ENCODE results near the gene TFF1.

TFF1 gene

DNA sequence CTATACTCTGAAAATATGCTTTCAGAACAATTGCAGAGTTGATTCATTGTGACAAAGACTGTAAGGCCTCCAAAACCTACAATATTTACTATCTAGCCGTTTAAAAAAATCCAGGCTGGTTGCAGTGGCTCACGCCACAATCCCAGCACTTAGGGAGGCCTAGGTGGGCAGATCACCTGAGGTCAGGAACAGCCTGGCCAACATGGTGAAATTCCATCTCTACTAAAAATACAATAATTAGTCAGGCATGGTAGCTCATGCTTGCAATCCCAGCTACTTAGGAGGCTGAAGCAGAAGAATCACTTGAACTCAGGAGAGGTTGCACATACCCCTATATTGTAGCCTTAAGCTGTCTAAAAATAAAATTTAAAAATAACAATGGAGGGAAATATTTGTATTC lies 10.3 kb downstream of the TFF1 start:
- Histone ChIP-seq H3K27me3 (ENCODE audit: control insufficient read depth, insufficient read depth, low read length) (no peaks in the 10 kb centered on the region), H2AFZ (no peak overlapping the region), H3K9ac (no peak overlapping the region), H3K9me3 (ENCODE audit: control insufficient read depth, low read length) (no peaks in the 10 kb centered on the region), H3K4me3 (ENCODE audit: low read depth, low read length) (no peak overlapping the region), H3K4me2 (ENCODE audit: low read length) (no peak overlapping the region), H3K4me1 (no peaks in the 10 kb centered on the region), H3K36me3 (ENCODE audit: control insufficient read depth, insufficient read depth, low read length) (no peaks in the 10 kb centered on the region), H3K27ac (no peak overlapping the region), H3K79me2 (no peaks in the 10 kb centered on the region)
- TF ChIP-seq, protein P1, sequence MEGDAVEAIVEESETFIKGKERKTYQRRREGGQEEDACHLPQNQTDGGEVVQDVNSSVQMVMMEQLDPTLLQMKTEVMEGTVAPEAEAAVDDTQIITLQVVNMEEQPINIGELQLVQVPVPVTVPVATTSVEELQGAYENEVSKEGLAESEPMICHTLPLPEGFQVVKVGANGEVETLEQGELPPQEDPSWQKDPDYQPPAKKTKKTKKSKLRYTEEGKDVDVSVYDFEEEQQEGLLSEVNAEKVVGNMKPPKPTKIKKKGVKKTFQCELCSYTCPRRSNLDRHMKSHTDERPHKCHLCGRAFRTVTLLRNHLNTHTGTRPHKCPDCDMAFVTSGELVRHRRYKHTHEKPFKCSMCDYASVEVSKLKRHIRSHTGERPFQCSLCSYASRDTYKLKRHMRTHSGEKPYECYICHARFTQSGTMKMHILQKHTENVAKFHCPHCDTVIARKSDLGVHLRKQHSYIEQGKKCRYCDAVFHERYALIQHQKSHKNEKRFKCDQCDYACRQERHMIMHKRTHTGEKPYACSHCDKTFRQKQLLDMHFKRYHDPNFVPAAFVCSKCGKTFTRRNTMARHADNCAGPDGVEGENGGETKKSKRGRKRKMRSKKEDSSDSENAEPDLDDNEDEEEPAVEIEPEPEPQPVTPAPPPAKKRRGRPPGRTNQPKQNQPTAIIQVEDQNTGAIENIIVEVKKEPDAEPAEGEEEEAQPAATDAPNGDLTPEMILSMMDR (IDR thresholded peaks at IDR 0.05), result no peak

DNA sequence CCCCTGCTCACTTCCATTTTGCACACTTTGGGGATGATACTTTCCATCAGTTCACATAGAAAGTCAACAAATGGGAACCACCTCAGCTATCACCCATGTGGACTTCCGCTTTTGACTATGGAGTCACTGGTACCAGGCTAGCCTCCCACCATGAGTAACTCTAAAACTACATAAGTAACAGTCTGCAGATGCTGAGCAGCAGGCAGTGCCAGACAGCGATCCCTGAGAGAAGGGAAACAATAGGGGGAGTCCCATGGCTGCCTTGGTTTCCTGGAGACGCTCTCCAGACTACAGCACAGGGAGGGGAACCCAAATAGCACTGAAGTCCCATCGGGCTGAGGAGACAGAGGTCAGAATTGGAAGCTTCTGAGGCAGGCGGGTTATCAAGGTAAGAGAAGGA lies 12.7 kb downstream of the TFF1 start:
- TF ChIP-seq, protein P1 (IDR thresholded peaks at IDR 0.05), result no peak
- no peak overlapping the region for H2AFZ ChIP-seq
- no peaks in the 10 kb centered on the region for H3K79me2 ChIP-seq
- H3K4me3 ChIP-seq (ENCODE audit: low read depth, low read length), result no peak overlapping the region
- H3K27me3 ChIP-seq (ENCODE audit: control insufficient read depth, insufficient read depth, low read length), result no peaks in the 10 kb centered on the region
- no peak overlapping the region for H3K9ac ChIP-seq
- H3K9me3 ChIP-seq (ENCODE audit: control insufficient read depth, low read length), result no peaks in the 10 kb centered on the region
- H3K4me2 ChIP-seq (ENCODE audit: low read length), result no peak overlapping the region
- no peaks in the 10 kb centered on the region for H3K4me1 ChIP-seq
- no peak overlapping the region for H3K27ac ChIP-seq
- no peaks in the 10 kb centered on the region for H3K36me3 ChIP-seq (ENCODE audit: control insufficient read depth, insufficient read depth, low read length)

DNA sequence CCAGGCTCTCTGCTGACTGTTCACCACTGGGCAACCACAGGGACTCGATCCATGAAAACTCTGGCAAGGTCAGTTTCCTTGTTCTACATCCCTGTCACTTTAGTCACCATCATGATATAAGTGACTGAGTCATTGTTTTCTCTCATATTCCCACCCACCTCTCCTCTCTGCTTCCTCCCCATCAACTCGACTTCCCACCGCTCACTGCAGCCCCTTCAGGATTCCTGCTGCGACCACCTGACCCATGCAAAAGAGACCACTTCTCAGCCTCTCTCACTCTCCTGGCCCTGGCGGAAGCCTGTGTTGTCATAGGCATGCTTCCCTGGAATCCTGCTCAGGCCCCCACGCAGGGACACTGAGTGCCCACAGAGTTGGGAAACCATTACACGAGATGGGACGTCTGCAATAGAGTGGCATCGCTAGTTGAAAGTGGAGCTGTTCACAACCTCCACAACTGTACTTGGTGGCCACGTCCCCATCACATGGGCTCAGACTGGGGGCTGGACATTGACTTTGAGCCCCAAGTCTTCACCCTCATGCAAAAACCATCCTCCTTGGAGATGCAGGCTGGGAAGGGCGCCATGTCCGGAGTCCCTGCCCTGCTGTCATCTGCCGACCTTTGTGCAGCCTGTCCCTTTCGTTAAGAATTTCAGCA lies 13.8 kb downstream of the TFF1 start:
- Histone ChIP-seq H3K36me3 (ENCODE audit: control insufficient read depth, insufficient read depth, low read length) (no peaks in the 10 kb centered on the region), H3K4me1 (no peaks in the 10 kb centered on the region), H3K9ac (no peak overlapping the region), H3K27ac (no peak overlapping the region), H3K9me3 (ENCODE audit: control insufficient read depth, low read length) (no peaks in the 10 kb centered on the region), H3K4me3 (ENCODE audit: low read depth, low read length) (no peak overlapping the region), H3K79me2 (no peaks in the 10 kb centered on the region), H3K4me2 (ENCODE audit: low read length) (no peak overlapping the region), H2AFZ (no peak overlapping the region), H3K27me3 (ENCODE audit: control insufficient read depth, insufficient read depth, low read length) (no peaks in the 10 kb centered on the region)
- TF ChIP-seq, protein P1 (IDR thresholded peaks at IDR 0.05), result no peak

DNA sequence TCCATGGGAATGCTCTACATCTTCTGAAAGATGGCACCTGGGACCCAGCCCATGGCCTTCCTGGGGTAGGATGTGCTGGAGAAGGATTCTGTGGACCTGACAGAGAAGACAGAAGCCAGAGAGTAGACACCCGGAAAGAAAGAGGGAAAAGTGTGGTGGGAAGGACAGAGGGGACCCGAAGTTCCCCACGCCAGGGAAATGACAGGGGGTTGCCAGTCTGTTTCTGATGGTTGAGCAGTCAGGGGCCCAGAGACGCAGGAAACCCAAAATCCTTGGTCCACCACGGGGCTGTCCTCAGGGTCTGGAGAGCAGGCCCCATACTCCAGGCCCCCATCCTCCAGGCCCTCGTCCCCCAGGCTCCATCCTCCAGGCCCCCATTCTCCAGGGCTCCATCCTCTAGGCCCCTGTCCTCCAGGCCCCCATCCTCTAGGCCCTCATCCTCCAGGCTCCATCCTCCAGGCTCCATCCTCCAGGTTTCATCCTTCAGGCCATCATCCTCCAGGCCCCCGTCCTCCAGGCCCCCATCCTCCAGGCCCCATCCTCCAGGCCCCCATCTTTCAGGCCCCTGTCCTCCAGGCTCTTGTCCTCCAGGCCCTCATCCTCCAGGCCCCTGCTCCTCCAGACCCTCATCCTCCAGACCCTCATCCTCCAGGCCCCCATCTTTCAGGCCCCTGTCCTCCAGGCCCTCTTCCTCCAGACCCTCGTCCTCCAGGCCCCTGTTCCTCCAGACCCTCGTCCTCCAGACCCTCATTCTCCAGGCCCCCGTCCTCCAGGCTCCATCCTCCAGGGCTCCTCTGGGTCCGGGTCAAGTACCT lies 14.5 kb downstream of the TFF1 start:
- no peaks in the 10 kb centered on the region for H3K79me2 ChIP-seq
- H3K4me2 ChIP-seq (ENCODE audit: low read length), result no peak overlapping the region
- H3K27me3 ChIP-seq (ENCODE audit: control insufficient read depth, insufficient read depth, low read length), result no peaks in the 10 kb centered on the region
- no peak overlapping the region for H2AFZ ChIP-seq
- H3K27ac ChIP-seq, result no peak overlapping the region
- no peaks in the 10 kb centered on the region for H3K4me1 ChIP-seq
- no peaks in the 10 kb centered on the region for H3K9me3 ChIP-seq (ENCODE audit: control insufficient read depth, low read length)
- TF ChIP-seq, protein P1 (IDR thresholded peaks at IDR 0.05), result no peak
- H3K9ac ChIP-seq, result no peak overlapping the region
- no peak overlapping the region for H3K4me3 ChIP-seq (ENCODE audit: low read depth, low read length)
- H3K36me3 ChIP-seq (ENCODE audit: control insufficient read depth, insufficient read depth, low read length), result no peaks in the 10 kb centered on the region

All from parathyroid adenoma (tissue), 2 donors.